Measurements from ENCODE around the gene TREML1. TPM values are rescaled to one million over a fixed set of nuclear protein-coding genes. Genes with fewer than 3 reads are reported as not detected.

Gene TREML1
- total and polyA plus RNA-seq, 7 donors: 0.48 to 3.3 TPM; not detected in 5

- no peak overlapping the region for H3K4me3 ChIP-seq
- intact Hi-C loops (cut with DNase I): no loop called here
- DNase-seq: no peak
- no peak for TF ChIP-seq POLR2AphosphoS5 (IDR thresholded peaks at IDR 0.05)
- no peak for TF ChIP-seq CTCF (IDR thresholded peaks at IDR 0.05)
- no peak for TF ChIP-seq EP300 (IDR thresholded peaks at IDR 0.05)
- no peak for TF ChIP-seq POLR2A (IDR thresholded peaks at IDR 0.05)
- H3K4me1 ChIP-seq: no peaks in the 10 kb centered on the region
- 84 to 86% methylated on average over 4 of the region's 4 CpGs for WGBS, 2 donors
- no peak overlapping the region for H3K27ac ChIP-seq
- no peaks in the 10 kb centered on the region for H3K36me3 ChIP-seq
- peaks cover 0 to 8% (median 0%) of the 10 kb centered on the region in 3 donors for H3K27me3 ChIP-seq
- no peaks in the 10 kb centered on the region for H3K9me3 ChIP-seq
These were observed 10.5 kb upstream of the TREML1 start for GRCh38 chr6:41164551-41165120.

GRCh38 chr6:41163419-41163717, 9.2 kb upstream of the TREML1 start:
- no peak overlapping the region for H3K27ac ChIP-seq
- H3K4me1 ChIP-seq: no peaks in the 10 kb centered on the region
- H3K27me3 ChIP-seq: peaks cover 0 to 8% (median 0%) of the 10 kb centered on the region in 3 donors
- TF ChIP-seq POLR2AphosphoS5 (IDR thresholded peaks at IDR 0.05) (no peak), EP300 (IDR thresholded peaks at IDR 0.05) (no peak), POLR2A (IDR thresholded peaks at IDR 0.05) (no peak), CTCF (IDR thresholded peaks at IDR 0.05) (no peak)
- no peak overlapping the region for H3K4me3 ChIP-seq
- 93 to 95% methylated on average over 1 of the region's 1 CpG for WGBS, 2 donors
- DNase-seq: no peak
- intact Hi-C loops (cut with DNase I): no loop called here
- no peaks in the 10 kb centered on the region for H3K36me3 ChIP-seq
- no peaks in the 10 kb centered on the region for H3K9me3 ChIP-seq

- Histone ChIP-seq H3K27ac (no peak within 1 kb of the TSS), H3K36me3 (no peaks in the 10 kb centered on the region), H3K4me1 (no peaks in the 10 kb centered on the region), H3K27me3 (peaks cover 0 to 8% (median 0%) of the 10 kb centered on the region in 3 donors), H3K4me3 (no peak within 1 kb of the TSS), H3K9me3 (no peaks in the 10 kb centered on the region)
- intact Hi-C loops (cut with DNase I): no loop called here
- TF ChIP-seq POLR2AphosphoS5 (IDR thresholded peaks at IDR 0.05) (no peak), POLR2A (IDR thresholded peaks at IDR 0.05) (no peak), EP300 (IDR thresholded peaks at IDR 0.05) (no peak), CTCF (IDR thresholded peaks at IDR 0.05) (no peak)
- 81 to 87% methylated on average over 10 of the region's 10 CpGs for WGBS, 2 donors
- no peak for DNase-seq
These were observed 8.7 kb upstream of the TREML1 start, which contains the start of gene TREM2 for GRCh38 chr6:41162687-41163418. TSS of gene TREM2 (minus strand) at chr6:41163116. CDS start at chr6:41163082, 34 bp downstream.

- H3K4me3 ChIP-seq: no peak overlapping the region
- H3K36me3 ChIP-seq: no peaks in the 10 kb centered on the region
- DNase-seq: no peak
- no peak overlapping the region for H3K27ac ChIP-seq
- H3K4me1 ChIP-seq: no peaks in the 10 kb centered on the region
- 57 to 70% methylated on average over 13 of the region's 13 CpGs for WGBS, 2 donors
- intact Hi-C loops (cut with DNase I): no loop called here
- H3K9me3 ChIP-seq: no peaks in the 10 kb centered on the region
- peaks cover 0 to 8% (median 0%) of the 10 kb centered on the region in 3 donors for H3K27me3 ChIP-seq
- no peak for TF ChIP-seq CTCF (IDR thresholded peaks at IDR 0.05)
- TF ChIP-seq POLR2A (IDR thresholded peaks at IDR 0.05): no peak
- TF ChIP-seq EP300 (IDR thresholded peaks at IDR 0.05): no peak
- no peak for TF ChIP-seq POLR2AphosphoS5 (IDR thresholded peaks at IDR 0.05)
These were observed 7.9 kb upstream of the TREML1 start for GRCh38 chr6:41161851-41162552.

Data from sigmoid colon (tissue), 7 donors.